PC-9 (cell line): Measurements from ENCODE around the gene ACTR3. TPM values are rescaled to one million over a fixed set of nuclear protein-coding genes. Genes with fewer than 3 reads are reported as not detected.

Experiments
- BruUV-seq: library from RNA; stranded (reverse); fragments of 400-500 nt; replicated peaks from 2 replicates; lab custom pipeline; 2021; lab: Mats Ljungman, UMichigan
- CTCF ChIA-PET: fragments of 300-600 bp; sonication (Branson Sonifier 250); formaldehyde crosslinking; loops from one replicate; lab custom pipeline; 2022; ENCODE audit warnings: antibody characterized with exemption; lab: Charles Lee
- POLR2A ChIA-PET: fragments of 300-600 bp; sonication (Branson Sonifier 250); formaldehyde crosslinking; loops from one replicate; lab custom pipeline; 2022; ENCODE audit warnings: antibody characterized with exemption; ENCODE audit not compliant: unreplicated experiment; lab: Charles Lee
- DNase-seq, 2 experiments: peaks; one replicate each; pipeline versions ENCODE4 v3.0.0 to v3.0.0-alpha.2; 2015 to 2022; ENCODE audit warnings: mixed read lengths in 1 of 2
- H2AFZ ChIP-seq: fragments of 200-600 bp; sonication (generic); 2 replicates; pipeline ENCODE4 v1.8.1; 2017; ENCODE audit warnings: antibody characterized with exemption
- H3F3A ChIP-seq: fragments of 200-600 bp; sonication (generic); 2 replicates; pipeline ENCODE4 v1.8.1; 2017; ENCODE audit warnings: antibody characterized with exemption, mild to moderate bottlenecking, low read depth; ENCODE audit not compliant: insufficient read depth
- H3K27ac ChIP-seq: fragments of 200-600 bp; sonication (generic); 2 replicates; pipeline ENCODE4 v1.6.1; 2016; ENCODE audit warnings: mixed run types
- H3K27me3 ChIP-seq: fragments of 200-600 bp; sonication (generic); 2 replicates; pipeline ENCODE4 v1.6.1; 2016; ENCODE audit warnings: low read depth, mixed run types; ENCODE audit not compliant: insufficient read depth
- H3K36me3 ChIP-seq: fragments of 200-600 bp; sonication (generic); 2 replicates; pipeline ENCODE4 v1.6.1; 2016; ENCODE audit warnings: low read depth, mixed run types
- H3K4me1 ChIP-seq: fragments of 200-600 bp; sonication (generic); replicated peaks from 2 replicates; pipeline ENCODE4 v1.6.1; 2016; ENCODE audit warnings: mixed run types; ENCODE audit not compliant: insufficient read depth
- H3K4me2 ChIP-seq: fragments of 200-600 bp; sonication (generic); 2 replicates; pipeline ENCODE4 v1.6.1; 2017; ENCODE audit warnings: mixed run types
- H3K4me3 ChIP-seq: fragments of 200-600 bp; sonication (generic); 2 replicates; pipeline ENCODE4 v1.6.1; 2016; ENCODE audit warnings: mixed run types
- H3K79me2 ChIP-seq: fragments of 200-600 bp; sonication (generic); 2 replicates; pipeline ENCODE4 v1.6.1; 2017; ENCODE audit warnings: low read depth, mixed run types
- H3K9me2 ChIP-seq: fragments of 200-600 bp; sonication (generic); 2 replicates; pipeline ENCODE4 v1.8.1; 2017; ENCODE audit warnings: mild to moderate bottlenecking; ENCODE audit not compliant: insufficient read depth
- H3K9me3 ChIP-seq: fragments of 200-600 bp; sonication (generic); 2 replicates; pipeline ENCODE4 v1.8.1; 2016; ENCODE audit warnings: low read depth; ENCODE audit not compliant: insufficient read depth
- H4K20me1 ChIP-seq: fragments of 200-600 bp; sonication (generic); 2 replicates; pipeline ENCODE4 v1.8.1; 2017; ENCODE audit not compliant: insufficient read depth
- EZH2 ChIP-seq: fragments of 200-600 bp; sonication (generic); IDR thresholded peaks from 2 replicates; pipeline ENCODE4 v1.8.0; 2017; ENCODE audit warnings: antibody characterized with exemption, low read depth
- intact Hi-C: fragments of 100-400 bp; cut with micrococcal nuclease; formaldehyde crosslinking; loops from one replicate; pipeline ENCODE4 v1.10.0; 2022; ENCODE audit not compliant: unreplicated experiment
- total RNA-seq: library from RNA; stranded (reverse); gene quantifications from 2 replicates; pipeline ENCODE4 v1.2.3, GENCODE V29; 2021
- TF ChIP-seq, protein P1 (sequence below): fragments of 200-600 bp; sonication (generic); conservative IDR thresholded peaks from 2 replicates; pipeline ENCODE4 v1.6.1; 2017; ENCODE audit warnings: mixed run types, antibody characterized with exemption, mild to moderate bottlenecking, moderate library complexity

The ACTR3 gene
- total RNA-seq, 1 experiment from 2014 or later: 222 TPM

DNA sequence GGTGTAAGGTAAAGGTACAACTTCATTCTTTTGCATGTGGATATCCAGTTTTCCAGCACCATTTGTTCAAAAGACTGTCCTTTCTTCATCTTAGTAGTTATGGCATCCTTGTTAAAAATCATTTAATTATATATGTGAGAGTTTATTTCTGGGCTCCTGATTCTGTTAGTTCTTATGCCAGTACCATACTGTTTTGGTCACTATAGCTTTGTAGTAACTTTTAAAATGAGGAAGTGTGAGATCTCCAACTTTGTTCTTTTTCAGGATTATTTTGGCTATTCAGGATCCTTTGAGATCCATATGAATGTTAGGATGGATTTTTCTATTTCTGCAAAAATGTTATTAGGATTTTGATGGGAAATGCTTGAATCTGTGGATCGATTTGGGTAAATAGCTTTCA, 16.8 kb downstream of the ACTR3 start:
- Histone ChIP-seq H3K27me3 (no peaks in the 10 kb centered on the region), H3K27ac (no peak overlapping the region), H2AFZ (no peak overlapping the region), H3K79me2 (peaks cover 99% of the 10 kb centered on the region), H3K9me2 (no peaks in the 10 kb centered on the region), H3K9me3 (no peaks in the 10 kb centered on the region), H3K4me2 (no peak overlapping the region), H3K36me3 (no peaks in the 10 kb centered on the region; the same call in 1 of the 2 replicates), H3F3A (no peaks in the 10 kb centered on the region; the same call in 1 of the 2 replicates), H3K4me3 (no peak overlapping the region), H3K4me1 (no peaks in the 10 kb centered on the region), H4K20me1 (peaks cover 90% of the 10 kb centered on the region)
- no TSS peak for BruUV-seq
- DNase-seq: no peak
- CTCF ChIA-PET: no interaction called here
- POLR2A ChIA-PET: interaction anchor here (0.7 kb wide), 2 partner anchors 12 to 172 kb away, joined by 3 read pairs; no protein-coding TSS in a partner anchor
- TF ChIP-seq, protein P1, sequence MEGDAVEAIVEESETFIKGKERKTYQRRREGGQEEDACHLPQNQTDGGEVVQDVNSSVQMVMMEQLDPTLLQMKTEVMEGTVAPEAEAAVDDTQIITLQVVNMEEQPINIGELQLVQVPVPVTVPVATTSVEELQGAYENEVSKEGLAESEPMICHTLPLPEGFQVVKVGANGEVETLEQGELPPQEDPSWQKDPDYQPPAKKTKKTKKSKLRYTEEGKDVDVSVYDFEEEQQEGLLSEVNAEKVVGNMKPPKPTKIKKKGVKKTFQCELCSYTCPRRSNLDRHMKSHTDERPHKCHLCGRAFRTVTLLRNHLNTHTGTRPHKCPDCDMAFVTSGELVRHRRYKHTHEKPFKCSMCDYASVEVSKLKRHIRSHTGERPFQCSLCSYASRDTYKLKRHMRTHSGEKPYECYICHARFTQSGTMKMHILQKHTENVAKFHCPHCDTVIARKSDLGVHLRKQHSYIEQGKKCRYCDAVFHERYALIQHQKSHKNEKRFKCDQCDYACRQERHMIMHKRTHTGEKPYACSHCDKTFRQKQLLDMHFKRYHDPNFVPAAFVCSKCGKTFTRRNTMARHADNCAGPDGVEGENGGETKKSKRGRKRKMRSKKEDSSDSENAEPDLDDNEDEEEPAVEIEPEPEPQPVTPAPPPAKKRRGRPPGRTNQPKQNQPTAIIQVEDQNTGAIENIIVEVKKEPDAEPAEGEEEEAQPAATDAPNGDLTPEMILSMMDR: no peak
- no peak for TF ChIP-seq EZH2
- intact Hi-C loops: no loop called here

DNA sequence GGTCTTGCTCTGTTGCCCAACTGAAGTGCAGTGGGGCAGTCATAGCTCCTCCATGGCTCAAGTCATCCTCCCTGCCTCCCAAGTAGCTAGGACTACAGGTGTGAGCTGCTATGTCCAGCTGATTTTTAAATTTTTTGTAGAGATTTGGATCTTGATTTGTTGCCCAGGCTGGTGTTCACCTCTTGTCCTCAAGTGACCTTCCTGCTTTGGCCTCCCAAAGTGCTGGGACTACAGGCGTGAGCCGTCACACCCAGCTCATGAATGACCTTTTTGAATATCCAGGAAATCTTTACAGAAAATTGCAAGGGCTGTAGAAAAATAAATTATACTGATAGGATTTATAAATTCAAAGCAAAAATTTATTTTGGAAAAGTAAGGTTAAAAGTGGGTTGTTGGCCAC, 17.4 kb downstream of the ACTR3 start:
- no peak overlapping the region for H3K4me2 ChIP-seq
- no TSS peak for BruUV-seq
- intact Hi-C loops: no loop called here
- no peaks in the 10 kb centered on the region; the same call in 1 of the 2 replicates for H3F3A ChIP-seq
- no peak for TF ChIP-seq EZH2
- TF ChIP-seq, protein P1: no peak
- ChIA-PET CTCF (no interaction called here), POLR2A (interaction anchor here (0.7 kb wide), 2 partner anchors 13 to 173 kb away, joined by 3 read pairs; no protein-coding TSS in a partner anchor)
- H2AFZ ChIP-seq: no peak overlapping the region
- DNase-seq: no peak
- no peaks in the 10 kb centered on the region for H3K27me3 ChIP-seq
- H3K9me2 ChIP-seq: no peaks in the 10 kb centered on the region
- no peaks in the 10 kb centered on the region for H3K4me1 ChIP-seq
- no peaks in the 10 kb centered on the region; the same call in 1 of the 2 replicates for H3K36me3 ChIP-seq
- H3K27ac ChIP-seq: no peak overlapping the region
- no peak overlapping the region for H3K4me3 ChIP-seq
- no peaks in the 10 kb centered on the region for H3K9me3 ChIP-seq
- H4K20me1 ChIP-seq: peaks cover 90% of the 10 kb centered on the region
- H3K79me2 ChIP-seq: peaks cover 99% of the 10 kb centered on the region

DNA sequence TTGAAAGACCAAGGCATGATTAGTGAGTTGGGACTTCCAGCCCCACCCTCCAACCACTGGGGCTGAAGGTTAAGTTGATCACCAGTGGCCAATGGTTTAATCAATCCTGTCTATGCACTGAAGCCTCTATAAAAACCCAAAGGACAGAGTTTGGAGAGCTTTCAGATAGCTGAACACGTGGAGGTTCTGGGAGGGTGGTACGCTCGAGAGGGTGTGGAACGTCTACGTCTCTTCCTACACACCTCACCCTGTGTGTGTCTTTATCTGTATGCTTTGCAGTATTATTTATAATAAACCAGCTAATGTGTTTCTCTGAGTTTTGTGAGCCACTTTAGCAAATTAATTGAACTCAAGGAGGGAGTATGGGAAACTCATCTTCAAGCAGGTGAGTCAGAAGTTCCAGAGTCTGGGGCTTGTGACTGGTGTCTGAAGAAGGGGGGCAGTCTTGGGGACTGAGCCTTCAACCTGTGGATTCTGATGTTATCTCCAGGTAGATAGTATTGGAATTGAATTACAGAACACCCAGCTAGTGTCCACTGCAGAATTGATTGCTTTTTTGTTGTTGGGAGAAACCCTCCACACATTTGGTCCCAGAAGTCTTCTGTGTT, 20.3 kb downstream of the ACTR3 start:
- H4K20me1 ChIP-seq: peaks cover 80% of the 10 kb centered on the region
- H3K79me2 ChIP-seq: peaks cover 89% of the 10 kb centered on the region
- TF ChIP-seq EZH2: no peak
- TF ChIP-seq, protein P1: no peak
- H3K4me1 ChIP-seq: no peaks in the 10 kb centered on the region
- intact Hi-C loops: no loop called here
- no peak overlapping the region for H3K4me2 ChIP-seq
- DNase-seq: no peak
- ChIA-PET CTCF (no interaction called here), POLR2A (no interaction called here)
- no peaks in the 10 kb centered on the region for H3K27me3 ChIP-seq
- BruUV-seq: no TSS peak
- H3K27ac ChIP-seq: no peak overlapping the region
- H3K9me2 ChIP-seq: no peaks in the 10 kb centered on the region
- no peaks in the 10 kb centered on the region for H3K9me3 ChIP-seq
- no peak overlapping the region for H3K4me3 ChIP-seq
- no peaks in the 10 kb centered on the region; the same call in 1 of the 2 replicates for H3K36me3 ChIP-seq
- no peaks in the 10 kb centered on the region; the same call in 1 of the 2 replicates for H3F3A ChIP-seq
- H2AFZ ChIP-seq: no peak overlapping the region
